CD4-positive, alpha-beta T cell treated with Interleukin-4 for 1 hour (primary cell): ENCODE data around the gene CRB1.
"Not testable (repeated sequence)": the region's sequence is repeated elsewhere in the genome, so short reads cannot be mapped to it uniquely, and the experiment has no call there.

Source experiments
- DNase-seq, 2 donors: peaks; one replicate each; pipeline ENCODE4 v3.0.0-alpha.2; 2020 to 2022

The CRB1 gene

DNA sequence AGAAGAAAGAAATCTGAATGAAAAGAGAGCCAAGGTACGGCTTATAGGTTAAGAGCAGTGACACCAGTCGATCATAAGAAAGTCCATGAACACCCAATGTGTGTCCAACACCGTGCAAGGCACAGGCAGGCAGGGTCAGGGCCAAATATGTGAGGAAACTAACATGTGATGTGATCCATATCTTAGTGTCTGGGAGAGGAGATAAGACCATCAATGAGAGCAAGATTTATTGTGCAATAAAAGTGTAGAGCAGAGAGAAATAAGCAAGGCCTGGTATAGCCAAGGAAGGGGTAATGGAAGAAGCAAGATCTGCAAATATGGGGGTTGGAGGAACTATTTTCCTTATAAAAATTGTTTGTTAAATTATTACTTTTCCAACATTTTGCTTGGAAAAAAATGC lies 198.8 kb downstream of the CRB1 start:
- DNase-seq, result no peak

DNA sequence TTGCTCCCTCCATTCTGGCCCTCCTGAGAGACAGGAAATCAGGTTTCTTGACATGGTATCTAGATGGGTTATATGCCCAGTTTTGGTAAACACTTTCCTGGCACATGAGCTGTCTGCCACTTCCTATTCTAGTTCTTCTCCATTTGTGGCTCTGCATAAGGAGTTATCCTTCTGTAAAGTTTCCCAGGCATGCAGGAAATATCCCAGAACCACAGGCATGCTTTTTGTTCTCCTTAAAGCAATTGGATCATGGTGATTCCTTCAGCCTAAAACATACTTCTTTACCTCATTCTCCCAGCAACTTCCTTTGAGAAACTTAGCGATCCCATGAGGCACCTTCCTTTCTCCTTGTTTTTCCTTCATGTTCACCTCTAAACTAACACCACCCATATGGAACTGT lies 199.8 kb downstream of the CRB1 start:
- no peak for DNase-seq

DNA sequence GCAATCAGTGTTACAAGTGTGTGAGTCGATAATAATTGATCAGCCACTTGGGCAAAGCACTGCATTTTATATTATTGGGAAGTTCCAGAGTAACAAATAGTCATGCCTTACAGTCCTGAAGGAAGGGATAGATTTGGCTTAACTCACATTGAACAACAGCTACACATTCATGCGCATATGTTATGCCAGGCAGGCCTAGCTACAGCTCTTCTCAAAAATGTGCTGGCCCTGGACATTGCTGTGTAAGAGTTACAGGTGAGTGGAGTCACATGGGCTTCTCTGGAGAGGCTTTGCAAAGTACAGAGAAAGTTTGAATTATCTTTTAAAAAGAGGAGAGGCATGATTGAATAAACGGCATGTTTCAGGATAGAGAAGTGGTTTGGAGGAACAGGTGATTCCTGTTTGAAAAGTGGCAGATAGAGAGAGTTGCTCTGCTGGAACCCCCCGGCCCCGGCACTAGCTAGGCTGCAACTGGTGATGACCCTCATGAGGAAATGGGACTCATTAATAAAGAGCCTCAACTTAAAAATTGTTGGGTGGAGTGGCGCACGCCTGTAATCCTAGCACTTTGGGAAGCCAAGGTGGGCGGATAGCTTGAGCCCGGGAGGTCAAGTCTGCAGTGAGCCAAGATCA lies 200.6 kb downstream of the CRB1 start:
- no peak for DNase-seq

DNA sequence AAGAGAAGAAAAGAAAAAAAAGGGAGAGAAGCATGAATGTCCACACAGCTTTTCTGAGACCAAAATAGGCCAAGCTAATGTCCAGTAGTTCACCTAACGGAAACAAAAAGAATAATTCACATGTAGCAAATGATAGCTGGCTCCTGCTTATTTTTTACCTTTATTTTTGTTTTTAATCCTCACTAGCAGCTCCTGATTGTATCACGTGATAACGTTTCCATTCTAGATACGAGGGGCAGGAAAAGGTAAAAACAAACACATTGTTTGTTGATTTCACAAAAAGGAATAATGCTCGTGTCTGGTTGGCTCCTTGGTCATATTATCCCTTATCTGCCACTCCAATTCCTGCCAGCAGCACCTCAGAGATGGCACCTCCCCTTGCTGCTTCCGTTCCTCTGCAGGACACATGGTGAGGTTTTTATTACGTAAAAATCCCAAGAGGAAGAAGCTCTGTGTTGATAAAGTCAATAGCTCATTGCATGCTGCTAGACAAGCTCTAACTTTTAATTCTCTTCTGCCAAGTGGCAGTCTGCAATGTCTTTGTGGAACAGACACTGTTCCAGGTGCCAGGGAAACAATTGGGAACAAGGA lies 201.7 kb downstream of the CRB1 start:
- DNase-seq, result no peak

DNA sequence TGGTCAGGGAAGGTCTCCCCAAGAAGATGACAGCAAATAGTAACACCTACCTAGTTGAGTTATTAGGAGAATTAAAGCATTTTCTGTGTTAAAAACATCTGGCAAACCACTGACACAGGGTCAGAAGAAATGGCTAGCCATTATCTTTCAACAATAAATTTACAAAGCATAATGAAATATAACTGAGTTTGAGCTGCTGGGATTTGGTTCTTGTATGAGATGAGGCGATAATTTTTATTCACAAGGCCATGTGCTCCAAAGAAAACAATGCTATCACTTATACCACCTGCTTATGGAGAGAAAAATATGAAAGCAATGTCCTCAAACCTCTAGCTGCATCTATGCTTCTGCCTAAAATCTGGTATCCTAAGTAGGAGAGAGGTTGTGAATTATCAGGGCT lies 202.3 kb downstream of the CRB1 start:
- DNase-seq, result no peak

- DNase-seq, result no peak
Measured at GRCh38 chr1:197471248-197471985, 203.4 kb downstream of the CRB1 start.

DNA sequence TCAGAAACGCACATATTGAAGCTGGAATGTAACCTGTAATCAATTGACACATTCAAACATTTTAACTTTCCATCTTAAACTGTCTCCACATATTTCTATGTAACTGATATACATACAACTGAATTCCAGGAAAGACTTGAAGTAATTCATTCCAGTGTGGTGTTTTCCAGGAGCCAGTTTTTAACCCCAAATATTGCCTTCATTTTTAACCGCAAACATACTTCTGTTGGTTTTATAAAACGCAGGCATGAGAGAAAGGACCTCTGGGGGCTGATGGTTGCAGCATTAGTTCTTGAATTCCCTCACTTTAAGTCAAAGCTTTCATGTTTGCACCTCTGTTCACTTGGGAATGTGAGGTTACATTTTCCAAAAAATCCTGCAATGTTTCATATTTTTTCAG lies 204.1 kb downstream of the CRB1 start:
- DNase-seq, result no peak

- no peak for DNase-seq
Measured at GRCh38 chr1:197480446-197480845, 212.4 kb downstream of the CRB1 start.

GRCh38 chr1:197481101-197481500 lies 213.0 kb downstream of the CRB1 start:
- DNase-seq, result peak in 1 of 2 donors; percentile 7

DNA sequence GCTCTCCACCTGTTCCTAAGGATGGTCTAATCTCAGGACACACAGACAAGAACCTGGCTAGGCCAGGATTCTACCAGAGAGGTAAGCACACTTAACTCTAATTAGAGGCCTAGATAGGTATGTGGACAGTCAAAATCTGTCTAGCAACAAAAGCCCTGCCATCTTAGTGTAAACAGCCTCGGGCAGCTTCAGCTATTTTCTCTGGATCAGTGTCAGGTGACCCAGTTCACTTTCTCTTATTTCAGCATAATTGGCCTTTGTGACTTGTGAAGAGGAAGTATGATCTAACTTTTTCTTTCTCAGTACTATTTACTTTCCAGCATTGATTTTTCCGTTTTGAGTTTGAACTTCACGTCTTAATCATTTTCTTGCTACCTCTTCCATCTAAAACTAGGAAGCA lies 217.7 kb downstream of the CRB1 start:
- no peak for DNase-seq

DNA sequence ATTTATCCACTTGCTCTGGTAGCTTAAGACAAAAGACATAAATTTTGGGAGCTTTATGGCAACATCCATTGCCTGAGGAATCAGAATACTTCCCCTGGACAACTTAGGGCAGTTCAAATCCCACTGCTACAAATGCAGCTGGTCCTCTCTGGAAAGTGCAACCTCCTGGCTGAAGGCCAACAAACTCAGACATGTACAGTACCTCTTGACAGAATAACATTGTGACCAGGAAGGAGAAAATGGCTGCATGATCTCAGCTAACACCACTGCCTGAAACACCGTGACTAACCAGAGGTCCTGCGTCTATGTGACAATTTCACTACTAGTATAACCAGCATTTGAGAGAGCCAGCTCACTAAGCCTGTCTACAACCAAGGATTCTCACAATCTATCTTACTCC lies 218.9 kb downstream of the CRB1 start:
- no peak for DNase-seq

DNA sequence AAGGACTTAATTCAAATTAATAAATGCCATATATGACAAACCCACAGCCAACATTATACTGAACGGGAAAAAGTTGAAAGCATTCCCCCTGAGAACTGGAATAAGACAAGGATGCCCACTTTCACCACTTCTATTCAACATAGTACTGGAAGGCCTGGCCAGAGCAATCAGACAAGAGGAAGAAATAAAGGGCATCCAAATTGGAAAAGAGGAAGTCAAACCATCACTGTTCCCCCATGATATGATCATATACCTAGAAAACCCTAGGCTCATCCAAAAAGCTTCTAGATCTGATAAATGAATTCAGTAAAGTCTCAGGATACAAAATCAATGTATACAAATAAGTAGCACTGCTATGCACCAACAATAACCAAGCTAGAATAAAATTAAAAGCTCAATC lies 223.5 kb downstream of the CRB1 start:
- DNase-seq, result not testable (repeated sequence)

- no peak for DNase-seq
Measured at GRCh38 chr1:197496722-197497121, 228.7 kb downstream of the CRB1 start.

DNA sequence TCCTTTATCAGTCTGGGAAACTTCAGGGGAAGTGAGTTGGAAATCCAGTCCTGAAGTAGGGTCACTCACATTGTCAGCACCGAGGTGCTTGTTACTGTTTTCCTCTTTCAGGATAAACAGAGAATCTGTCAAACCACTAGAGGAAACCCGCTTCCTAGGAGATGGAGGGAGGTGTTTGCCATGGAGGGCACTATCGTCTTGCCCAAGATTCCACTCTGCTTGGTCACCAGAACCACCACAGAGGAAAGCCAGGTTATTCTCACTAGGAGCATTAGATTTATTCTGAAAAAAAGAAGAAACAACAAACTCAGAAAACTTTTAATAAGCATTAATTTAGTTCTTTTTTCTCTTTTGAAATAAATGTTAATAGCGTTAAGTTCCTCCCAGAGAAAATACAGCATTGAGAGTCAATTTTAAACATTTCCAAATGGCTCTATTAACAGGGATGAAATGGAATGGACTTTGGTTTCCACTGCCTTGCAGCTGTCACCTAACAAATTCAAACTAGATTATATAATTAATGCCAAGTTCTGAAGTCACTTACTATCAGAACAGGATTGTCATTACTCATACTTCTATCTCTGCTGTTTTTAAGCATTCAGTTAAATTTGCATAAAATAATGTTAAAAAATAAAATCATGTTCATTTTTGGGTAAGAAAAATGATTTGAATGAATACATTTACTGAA lies 242.8 kb downstream of the CRB1 start:
- DNase-seq, result no peak

DNA sequence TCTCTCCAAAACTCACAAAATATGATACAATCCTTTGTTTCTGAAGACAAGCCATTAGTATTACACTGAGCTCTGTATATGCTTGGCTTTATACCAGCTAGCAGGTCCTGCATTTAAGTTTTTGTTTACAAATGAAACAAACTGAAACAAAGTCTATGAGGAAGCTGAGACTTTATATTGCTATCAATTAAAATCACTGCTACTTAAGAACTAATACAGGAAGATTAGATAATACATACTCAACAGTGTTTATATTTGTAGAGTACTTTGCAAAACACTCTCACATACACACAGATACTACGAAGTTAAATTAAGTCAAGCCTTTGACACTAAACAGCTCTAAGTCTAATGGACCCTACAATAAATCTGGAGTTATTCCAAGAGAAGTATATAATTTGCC lies 247.4 kb downstream of the CRB1 start:
- DNase-seq, result no peak

- DNase-seq, result no peak
Measured at GRCh38 chr1:197519741-197520334, 251.8 kb downstream of the CRB1 start.

- DNase-seq, result peak in 1 of 2 donors; percentile 47
Measured at GRCh38 chr1:197521118-197521739, 253.2 kb downstream of the CRB1 start.

- DNase-seq, result peak in 1 of 2 donors; percentile 49
Measured at GRCh38 chr1:197526736-197527371, 258.8 kb downstream of the CRB1 start.
